Stimulated activated CD4-positive, alpha-beta T cell treated with anti-CD3 and anti-CD28 coated beads, Interleukin-4, amount 100 ng/mL, for 4 hours (primary cell): ENCODE data around the gene MTMR12.

ENCODE experiments used
- DNase-seq, 2 experiments: peaks; one replicate each; pipeline ENCODE4 v3.0.0-alpha.2; 2020

Gene MTMR12

GRCh38 chr5:32272746-32273145 is 40.0 kb downstream of the MTMR12 start:
- DNase-seq: no peak

DNA sequence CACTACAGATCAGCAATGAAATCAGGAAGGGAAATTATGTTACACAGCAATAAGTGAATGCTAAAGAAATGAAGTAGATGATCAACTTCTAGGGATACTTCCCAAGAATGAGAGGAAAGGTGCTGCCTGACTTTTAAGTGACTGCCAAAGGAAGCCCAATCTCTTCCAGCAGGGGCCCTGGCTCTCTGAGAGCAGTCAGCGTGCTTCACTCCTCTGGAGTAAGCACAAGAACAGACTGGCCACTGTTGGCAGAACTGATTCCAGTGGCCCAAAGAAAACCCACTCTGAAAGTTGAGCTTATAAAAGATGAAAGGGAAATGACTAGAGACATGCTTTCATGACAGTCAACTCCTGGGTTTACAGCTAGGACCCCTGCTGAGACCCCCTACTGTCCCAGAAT is 41.8 kb downstream of the MTMR12 start:
- DNase-seq: no peak

- DNase-seq: no peak
These were observed 42.6 kb downstream of the MTMR12 start for GRCh38 chr5:32270178-32270577.

GRCh38 chr5:32265902-32266301 is 46.8 kb downstream of the MTMR12 start:
- no peak for DNase-seq

DNA sequence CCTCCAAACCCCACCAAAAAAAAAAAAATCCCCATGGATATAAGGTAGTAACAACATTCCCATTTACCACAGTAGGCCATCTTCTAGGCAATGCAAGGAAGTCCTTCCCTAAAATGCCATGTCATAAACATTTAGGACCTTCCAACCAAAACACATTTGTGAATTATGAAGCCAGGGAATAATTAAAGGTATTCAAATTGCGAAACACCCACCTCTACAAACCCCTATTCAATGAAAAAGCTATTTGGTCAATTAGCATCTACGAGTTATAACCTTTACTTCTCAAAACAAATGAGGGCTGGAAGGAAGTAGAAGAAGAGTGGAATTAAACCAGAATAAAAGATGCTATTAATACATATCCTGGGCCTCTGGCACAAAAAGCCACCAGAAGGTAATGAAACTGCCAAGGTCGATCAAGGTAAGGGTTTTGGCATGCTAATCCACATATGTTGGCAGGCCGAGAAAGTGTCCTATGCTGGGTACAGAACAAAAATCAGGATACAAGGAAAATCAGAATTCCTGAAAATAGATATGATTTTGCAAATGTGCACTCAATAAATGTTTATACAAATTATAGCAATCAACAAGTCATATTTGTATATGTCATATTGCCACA is 47.7 kb downstream of the MTMR12 start:
- DNase-seq: no peak

DNA sequence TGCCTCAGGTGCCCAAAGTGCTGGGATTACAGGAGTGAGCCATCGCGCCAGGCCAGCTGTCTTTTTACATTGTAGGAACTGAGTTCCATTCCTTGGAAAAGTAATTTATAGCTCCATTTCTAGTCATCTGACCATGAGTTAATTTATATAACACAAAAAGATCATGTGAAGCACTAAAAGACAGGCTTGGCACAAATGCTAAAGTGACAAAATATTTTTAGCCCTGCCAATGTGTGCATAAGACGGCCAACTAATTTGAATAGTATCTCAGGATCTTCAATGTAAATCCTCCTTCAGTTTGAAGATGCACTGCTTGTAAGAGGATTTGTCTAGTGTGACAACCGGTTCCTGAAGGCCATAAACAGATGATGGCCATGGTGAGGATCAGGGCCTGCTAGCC is 49.1 kb downstream of the MTMR12 start:
- DNase-seq: no peak

- DNase-seq: no peak
These were observed 51.5 kb downstream of the MTMR12 start for GRCh38 chr5:32261198-32261597.

DNA sequence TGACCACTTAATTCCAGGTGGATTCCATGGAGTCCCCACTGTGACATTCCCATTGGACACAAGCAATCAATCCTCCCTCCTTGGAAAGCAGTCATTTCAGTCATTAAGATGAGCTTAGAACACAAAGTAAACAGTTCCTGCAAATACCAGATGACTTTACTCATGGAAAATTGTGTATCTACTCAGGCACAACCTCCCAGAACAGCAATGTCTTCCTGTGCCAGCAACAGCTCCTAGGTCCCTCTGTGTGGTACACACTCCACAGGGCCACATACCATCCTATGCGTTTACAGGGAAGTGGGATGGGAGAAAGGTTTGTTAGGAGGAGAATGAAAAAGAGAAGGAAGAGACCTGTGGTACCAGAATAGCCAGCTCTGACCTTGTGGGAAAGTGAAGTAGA is 53.7 kb downstream of the MTMR12 start:
- DNase-seq: no peak

DNA sequence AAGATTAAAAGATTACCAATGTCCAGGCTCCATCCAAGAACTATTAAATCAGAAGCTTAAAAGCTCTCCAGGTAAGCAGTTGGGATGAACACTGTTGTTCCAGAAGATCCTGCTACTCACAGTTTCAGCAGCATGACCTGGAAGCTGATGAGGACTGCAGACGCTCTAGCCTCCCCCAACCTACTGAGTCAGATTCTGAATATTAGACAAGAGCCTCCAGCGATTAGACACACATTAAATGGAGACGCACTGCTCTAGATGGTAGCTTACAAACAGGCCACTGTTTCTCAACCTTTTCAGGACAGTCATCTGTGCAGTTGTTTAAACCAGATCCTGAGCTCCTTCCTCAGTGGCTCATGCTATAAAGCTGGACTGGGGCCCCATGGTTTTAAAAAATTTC is 54.3 kb downstream of the MTMR12 start:
- DNase-seq: no peak

GRCh38 chr5:32255540-32255900 is 57.2 kb downstream of the MTMR12 start:
- DNase-seq: no peak

DNA sequence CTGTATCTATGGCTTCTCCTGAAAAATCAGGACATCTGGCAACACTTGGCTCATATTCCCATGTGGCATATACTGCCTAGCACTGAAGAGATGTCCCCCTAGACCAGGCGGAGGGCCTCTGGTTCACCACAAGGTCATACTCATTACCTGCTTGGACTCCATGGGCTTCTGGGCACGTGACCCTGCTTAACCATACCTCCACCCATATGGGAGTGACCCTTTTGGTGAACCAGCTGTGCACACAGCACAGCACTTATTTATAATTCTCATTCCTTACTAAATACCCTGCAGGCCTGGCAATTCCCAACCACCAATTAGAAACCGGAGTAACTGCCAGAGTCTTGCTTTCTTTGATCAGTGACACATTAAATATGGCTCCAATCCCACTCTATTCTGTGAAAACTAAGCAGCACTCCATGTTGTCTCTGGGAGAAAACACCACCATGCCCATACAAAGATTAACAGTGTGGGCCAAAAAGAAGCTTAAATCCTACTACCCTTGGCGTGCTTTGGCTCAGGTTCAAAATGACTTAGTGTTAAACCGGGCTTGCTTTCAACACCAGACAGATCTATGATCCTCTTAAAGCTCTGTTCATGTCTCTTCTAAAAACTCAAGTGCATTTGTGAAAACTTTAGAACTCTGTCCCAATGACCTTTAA is 57.7 kb downstream of the MTMR12 start:
- no peak for DNase-seq

DNA sequence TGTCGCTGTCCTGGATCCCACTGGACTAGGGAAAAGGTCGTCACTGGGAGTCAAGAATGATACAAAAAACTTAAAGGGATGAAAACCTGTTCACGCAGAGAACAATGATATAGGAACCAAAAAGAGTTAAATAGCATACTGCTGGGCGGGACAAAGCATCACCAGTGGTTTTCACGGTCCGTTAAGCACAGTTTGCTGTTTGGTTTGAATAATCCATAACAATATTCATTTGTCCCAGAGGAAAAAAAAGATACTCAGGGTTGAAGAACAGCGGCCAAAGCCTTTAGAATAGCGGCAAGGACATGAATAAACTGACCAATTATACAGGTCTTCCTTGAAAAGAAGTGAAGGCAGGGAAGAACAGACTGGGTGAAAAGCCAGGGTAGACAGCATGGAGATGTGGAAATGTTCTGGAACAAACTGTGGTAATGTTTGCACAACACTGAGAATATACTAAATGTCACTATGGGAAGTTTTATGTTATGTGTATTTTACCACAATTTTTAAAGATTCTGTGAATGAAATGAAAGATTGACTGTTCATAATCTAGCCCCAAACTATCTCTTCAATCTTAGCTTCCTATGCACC is 60.8 kb downstream of the MTMR12 start:
- DNase-seq: no peak

GRCh38 chr5:32249668-32250067 is 63.1 kb downstream of the MTMR12 start:
- DNase-seq: no peak

- DNase-seq: no peak
These were observed 67.0 kb downstream of the MTMR12 start for GRCh38 chr5:32245742-32246141.

DNA sequence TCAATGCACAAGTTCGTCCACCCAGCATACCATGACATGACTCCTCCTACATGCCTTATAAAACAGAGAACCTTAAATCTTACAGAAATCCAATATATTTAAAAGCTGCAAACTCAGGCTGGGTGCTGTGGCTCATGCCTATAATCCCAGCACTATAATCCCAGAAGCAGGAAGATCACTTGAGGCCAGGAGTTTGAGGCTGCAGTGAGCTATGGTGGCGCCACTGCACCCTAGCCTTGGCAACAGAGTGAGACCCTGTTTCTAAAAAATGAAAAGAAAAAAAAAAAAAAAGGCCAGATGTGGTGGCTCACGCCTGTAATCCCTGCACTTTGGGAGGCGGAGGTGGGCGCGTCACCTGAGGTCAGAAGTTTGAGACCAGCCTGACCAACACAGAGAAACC is 68.7 kb downstream of the MTMR12 start:
- DNase-seq: no peak

DNA sequence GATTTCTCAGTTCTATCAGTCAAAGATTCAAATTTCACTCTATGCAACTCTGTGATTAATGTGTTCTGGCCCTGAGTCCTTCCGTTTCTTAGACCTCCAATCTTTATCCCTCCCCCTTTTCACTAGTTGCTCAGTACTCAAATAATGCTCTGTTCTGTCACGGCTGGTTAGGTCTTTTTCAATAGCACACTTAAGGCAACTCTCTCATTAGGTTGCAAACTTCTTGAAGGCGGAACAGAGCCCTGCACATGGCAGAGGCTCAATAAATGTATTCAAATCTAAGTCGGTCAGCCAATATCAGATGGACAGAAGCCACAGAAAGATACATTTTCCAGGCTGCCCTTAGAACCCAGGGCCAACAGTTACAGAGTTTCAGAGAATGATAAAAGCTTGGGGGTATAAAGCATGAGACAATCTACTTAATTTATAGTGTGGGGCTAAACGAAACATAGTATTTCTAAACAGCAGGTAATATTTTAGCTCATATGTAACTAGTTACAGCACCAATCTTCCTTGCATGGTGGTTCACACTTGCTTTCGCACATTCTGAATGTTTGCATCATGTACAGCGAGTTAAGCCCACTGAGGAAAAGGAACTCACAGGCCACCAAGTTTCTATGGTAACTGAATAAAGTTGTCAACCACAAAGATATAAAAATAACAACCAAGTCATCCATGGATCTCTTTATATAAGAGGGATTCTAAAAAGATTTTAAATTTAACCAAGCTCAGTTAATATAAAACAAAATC is 71.5 kb downstream of the MTMR12 start:
- no peak for DNase-seq

DNA sequence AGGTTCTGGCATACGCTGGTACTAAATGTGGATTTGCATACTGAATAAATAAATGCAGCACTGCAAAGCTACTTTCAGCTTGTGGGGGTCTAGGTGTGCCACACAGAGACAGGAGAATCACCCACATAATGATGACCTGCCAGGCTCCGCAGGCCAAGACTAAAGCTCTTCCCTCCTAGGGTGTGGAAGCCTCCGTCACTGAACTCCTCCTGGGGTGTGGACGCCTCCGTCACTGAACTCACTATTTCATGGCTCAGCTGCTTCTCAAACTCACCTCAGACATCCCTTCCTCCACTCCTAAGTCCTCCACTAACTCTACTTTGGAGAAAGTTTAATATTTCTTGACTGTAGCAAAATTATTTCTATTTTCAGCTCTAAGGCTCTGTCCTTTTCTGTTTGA is 73.4 kb downstream of the MTMR12 start:
- no peak for DNase-seq

- DNase-seq: no peak
These were observed 78.9 kb downstream of the MTMR12 start for GRCh38 chr5:32233696-32234447.

- DNase-seq: no peak
These were observed 79.5 kb downstream of the MTMR12 start for GRCh38 chr5:32233220-32233695.

DNA sequence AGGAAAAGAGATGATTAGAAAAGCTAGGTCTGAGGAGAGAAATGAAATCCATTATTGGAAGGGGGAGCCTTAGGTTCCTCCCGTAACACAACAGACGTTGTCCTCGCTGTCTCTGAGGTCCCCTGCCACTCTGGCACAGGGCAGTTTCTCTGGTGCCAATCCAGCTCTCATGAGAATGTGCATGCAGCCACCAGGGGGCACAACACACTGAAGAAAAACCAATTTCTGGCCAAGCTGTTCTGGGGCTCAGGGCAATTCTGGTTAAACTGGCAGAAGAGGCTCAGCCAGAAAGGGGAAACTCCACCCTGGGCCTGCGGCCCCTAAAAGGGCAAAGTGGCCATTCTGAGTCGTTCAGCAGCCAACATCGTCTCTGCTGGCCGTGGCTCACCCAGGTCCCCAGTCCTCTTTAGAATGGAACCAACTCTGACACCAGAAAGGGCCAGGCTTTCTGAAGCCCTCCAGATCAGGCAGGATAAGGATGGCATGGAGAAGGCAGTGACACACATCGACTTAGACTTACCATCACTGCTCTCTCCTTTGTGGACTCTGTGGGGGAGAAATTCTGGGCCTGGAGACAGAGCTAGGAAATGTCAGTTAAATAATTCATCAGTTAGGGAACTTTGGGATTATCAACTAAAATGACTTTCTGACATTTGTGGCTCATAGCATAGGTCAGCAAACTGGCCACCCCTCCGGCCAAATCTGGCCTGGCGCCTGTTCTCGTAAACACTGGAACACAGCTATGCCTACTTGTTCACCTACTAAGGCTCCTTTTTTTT is 80.1 kb downstream of the MTMR12 start:
- peak; percentile 63 to 67 for DNase-seq

- no peak for DNase-seq
These were observed 80.8 kb downstream of the MTMR12 start for GRCh38 chr5:32231929-32232328.

- DNase-seq: no peak
These were observed 81.5 kb downstream of the MTMR12 start for GRCh38 chr5:32231241-32231640.
